K562 (cell line): ENCODE data around the gene ASB10. TPM values are rescaled to one million over a fixed set of nuclear protein-coding genes. Genes with fewer than 3 reads are reported as not detected.
A peak's percentile ranks its signal among the peaks of the same experiment; 100 is the strongest.

Source experiments
- HMGN3 ChIP-seq: IDR thresholded peaks from 2 replicates; pipeline ENCODE4 v1.6.1; 2011; ENCODE audit warnings: borderline replicate concordance, low read depth, mild to moderate bottlenecking, mixed read lengths, low read length; ENCODE audit not compliant: insufficient read length; ENCODE audit errors: extremely low read depth
- KDM2B ChIP-seq: fragments of 250-450 bp; sonication (Bioruptor Pico); IDR thresholded peaks from 2 replicates; pipeline ENCODE4 v1.8.0; 2021; ENCODE audit warnings: mild to moderate bottlenecking, moderate library complexity
- MXD1 ChIP-seq: fragments of 250-450 bp; sonication (Bioruptor Pico); IDR thresholded peaks from 2 replicates; pipeline ENCODE4 v1.8.0; 2021; ENCODE audit warnings: borderline replicate concordance, mild to moderate bottlenecking, moderate library complexity; ENCODE audit not compliant: poor library complexity, severe bottlenecking
- OTX1 ChIP-seq: fragments of 450-650 bp; formaldehyde crosslinking; IDR thresholded peaks from 2 replicates; pipeline ENCODE4 v1.4.0; 2022; ENCODE audit warnings: mild to moderate bottlenecking
- TCF3 ChIP-seq: sonication (generic); formaldehyde crosslinking; IDR thresholded peaks from 2 replicates; pipeline ENCODE4 v1.4.0; 2020; ENCODE audit warnings: mild to moderate bottlenecking, missing genetic modification reagents
- ZHX1 ChIP-seq: fragments of 150-350 bp; conservative IDR thresholded peaks from 2 replicates; pipeline ENCODE4 v1.6.1; 2014; ENCODE audit warnings: low read length
- polyA plus RNA-seq, 8 experiments: library from polyadenylated mRNA; depleted of rRNA in 4 of 8; stranded (reverse) in 5 of 8; unstranded in 3 of 8; fragments of >200 nt; fragmentation: Nextera tagmentation in 2 of 8; fragmentation: Illumina TruSeq in 1 of 8; extraction: Ambion mirVana in 2 of 8; extraction: Trizol in 1 of 8; gene quantifications; 2 replicates each; pipeline versions ENCODE4 v1.2.1 to v1.2.3, GENCODE V29; 2011 to 2014; ENCODE audit warnings: inconsistent platforms in 1 of 8, missing spikeins in 1 of 8
- total RNA-seq, 7 experiments: library from RNA; depleted of rRNA in 6 of 7; stranded (reverse); fragments of >200 nt in 6 of 7; fragmentation: Illumina TruSeq in 2 of 7; extraction: Trizol in 2 of 7; gene quantifications; 2 replicates each; pipeline versions ENCODE4 v1.2.1 to v1.2.3, GENCODE V29; 2011 to 2021; ENCODE audit warnings: low replicate concordance in 1 of 7
- TF ChIP-seq, protein P1 (sequence below), 2 experiments: fragments of 450-650 bp; formaldehyde crosslinking in 1 of 2; IDR thresholded peaks; 2 replicates each; pipeline versions ENCODE4 v1.4.0 to v1.6.1; 2014 to 2020; ENCODE audit warnings: mild to moderate bottlenecking in 2 of 2, borderline replicate concordance in 1 of 2, low read depth in 1 of 2
- TF ChIP-seq, protein P2 (sequence below), 2 experiments: fragments of 450-650 bp in 1 of 2; sonication (generic) in 1 of 2; formaldehyde crosslinking; conservative IDR thresholded peaks; 2 replicates each; pipeline versions ENCODE4 v1.4.0 to v1.8.1; 2020 to 2022; ENCODE audit warnings: mild to moderate bottlenecking in 1 of 2, missing genetic modification reagents in 1 of 2
- TF ChIP-seq, protein P3 (sequence below), 3 experiments: IDR thresholded peaks in 2 of 3; conservative IDR thresholded peaks in 1 of 3; 2 replicates each; pipeline ENCODE4 v1.5.1; 2011 to 2012; ENCODE audit warnings: low read length in 3 of 3, mild to moderate bottlenecking in 3 of 3, control low read depth in 2 of 3, improper control_type of control experiment in 1 of 3, inconsistent platforms in 1 of 3, low read depth in 1 of 3, mixed read lengths in 1 of 3, moderate library complexity in 1 of 3; ENCODE audit not compliant: insufficient read depth in 2 of 3

ASB10 gene
- total and polyA plus RNA-seq, 9 of the 15 experiments (the other 6 are each of a cell fraction or from before 2014, with no cell fraction given), result not detected

DNA sequence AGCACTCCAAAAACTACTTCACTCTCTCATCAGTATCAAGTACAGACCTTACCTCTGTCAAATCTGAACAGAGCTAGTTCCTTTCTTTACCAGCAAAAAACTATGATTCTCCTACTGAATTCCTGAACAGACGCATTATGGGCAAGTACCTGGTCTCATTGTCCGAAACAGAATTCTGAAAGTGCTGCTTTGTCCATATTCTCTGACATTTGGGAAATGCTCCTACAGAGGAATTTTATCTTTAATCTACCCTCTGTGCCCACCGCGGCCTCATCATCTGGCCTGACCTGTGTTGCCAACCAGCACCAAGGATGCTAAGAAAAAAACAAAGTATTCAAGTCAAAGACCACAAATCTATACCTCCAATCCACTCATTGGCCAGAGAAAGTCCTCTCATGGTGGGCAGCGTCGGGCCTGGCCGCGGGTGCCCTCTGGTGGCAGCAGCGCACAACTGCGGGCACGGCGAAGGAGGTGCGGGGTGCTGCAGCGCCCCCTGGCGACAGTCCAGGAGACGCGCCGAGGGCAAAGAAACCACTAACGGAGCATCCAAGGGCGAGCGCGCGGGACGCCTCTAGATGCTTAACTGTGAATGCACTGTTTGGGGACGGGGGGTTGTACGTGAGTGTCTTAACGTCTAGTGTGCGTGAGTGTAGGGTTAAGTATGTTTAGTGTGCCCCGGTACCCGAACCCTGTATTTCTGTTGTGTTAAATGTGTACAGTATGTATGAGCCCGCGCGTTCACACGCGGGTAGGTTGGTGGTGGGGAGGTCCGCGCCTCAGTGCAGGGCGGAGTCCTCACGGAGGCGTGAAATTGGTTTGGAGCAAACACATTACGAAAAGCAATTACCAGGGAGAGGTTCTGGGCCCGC is 14.5 kb downstream of the ASB10 start (continued):
- TF ChIP-seq, protein P1, sequence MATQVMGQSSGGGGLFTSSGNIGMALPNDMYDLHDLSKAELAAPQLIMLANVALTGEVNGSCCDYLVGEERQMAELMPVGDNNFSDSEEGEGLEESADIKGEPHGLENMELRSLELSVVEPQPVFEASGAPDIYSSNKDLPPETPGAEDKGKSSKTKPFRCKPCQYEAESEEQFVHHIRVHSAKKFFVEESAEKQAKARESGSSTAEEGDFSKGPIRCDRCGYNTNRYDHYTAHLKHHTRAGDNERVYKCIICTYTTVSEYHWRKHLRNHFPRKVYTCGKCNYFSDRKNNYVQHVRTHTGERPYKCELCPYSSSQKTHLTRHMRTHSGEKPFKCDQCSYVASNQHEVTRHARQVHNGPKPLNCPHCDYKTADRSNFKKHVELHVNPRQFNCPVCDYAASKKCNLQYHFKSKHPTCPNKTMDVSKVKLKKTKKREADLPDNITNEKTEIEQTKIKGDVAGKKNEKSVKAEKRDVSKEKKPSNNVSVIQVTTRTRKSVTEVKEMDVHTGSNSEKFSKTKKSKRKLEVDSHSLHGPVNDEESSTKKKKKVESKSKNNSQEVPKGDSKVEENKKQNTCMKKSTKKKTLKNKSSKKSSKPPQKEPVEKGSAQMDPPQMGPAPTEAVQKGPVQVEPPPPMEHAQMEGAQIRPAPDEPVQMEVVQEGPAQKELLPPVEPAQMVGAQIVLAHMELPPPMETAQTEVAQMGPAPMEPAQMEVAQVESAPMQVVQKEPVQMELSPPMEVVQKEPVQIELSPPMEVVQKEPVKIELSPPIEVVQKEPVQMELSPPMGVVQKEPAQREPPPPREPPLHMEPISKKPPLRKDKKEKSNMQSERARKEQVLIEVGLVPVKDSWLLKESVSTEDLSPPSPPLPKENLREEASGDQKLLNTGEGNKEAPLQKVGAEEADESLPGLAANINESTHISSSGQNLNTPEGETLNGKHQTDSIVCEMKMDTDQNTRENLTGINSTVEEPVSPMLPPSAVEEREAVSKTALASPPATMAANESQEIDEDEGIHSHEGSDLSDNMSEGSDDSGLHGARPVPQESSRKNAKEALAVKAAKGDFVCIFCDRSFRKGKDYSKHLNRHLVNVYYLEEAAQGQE (IDR thresholded peaks at IDR 0.05; ENCODE audit: borderline replicate concordance), result peak; percentile 97
- TF ChIP-seq, protein P1 (CRISPR knock-in tag; IDR thresholded peaks at IDR 0.05; ENCODE audit: low read depth), result 0 out of 2 replicates have a peak, but pooled peaks have one; percentile 38
- peak; percentile 21; the same call in 1 of the 2 replicates for TF ChIP-seq TCF3
- TF ChIP-seq ZHX1, result peak; percentile 79; the same call in 1 of the 2 replicates
- no peak for TF ChIP-seq OTX1 (CRISPR knock-in tag)
- TF ChIP-seq, protein P2, sequence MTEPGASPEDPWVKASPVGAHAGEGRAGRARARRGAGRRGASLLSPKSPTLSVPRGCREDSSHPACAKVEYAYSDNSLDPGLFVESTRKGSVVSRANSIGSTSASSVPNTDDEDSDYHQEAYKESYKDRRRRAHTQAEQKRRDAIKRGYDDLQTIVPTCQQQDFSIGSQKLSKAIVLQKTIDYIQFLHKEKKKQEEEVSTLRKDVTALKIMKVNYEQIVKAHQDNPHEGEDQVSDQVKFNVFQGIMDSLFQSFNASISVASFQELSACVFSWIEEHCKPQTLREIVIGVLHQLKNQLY (CRISPR knock-in tag; conservative IDR thresholded peaks at IDR 0.05), result peak in 1 of 2 experiments; percentile 62; a peak in 1 of 4 replicates
- 0 out of 2 replicates have a peak, but pooled peaks have one; percentile 69 for TF ChIP-seq KDM2B (CRISPR knock-in tag)
- no peak for TF ChIP-seq MXD1
- TF ChIP-seq HMGN3, result peak; percentile 92
- TF ChIP-seq, protein P3, sequence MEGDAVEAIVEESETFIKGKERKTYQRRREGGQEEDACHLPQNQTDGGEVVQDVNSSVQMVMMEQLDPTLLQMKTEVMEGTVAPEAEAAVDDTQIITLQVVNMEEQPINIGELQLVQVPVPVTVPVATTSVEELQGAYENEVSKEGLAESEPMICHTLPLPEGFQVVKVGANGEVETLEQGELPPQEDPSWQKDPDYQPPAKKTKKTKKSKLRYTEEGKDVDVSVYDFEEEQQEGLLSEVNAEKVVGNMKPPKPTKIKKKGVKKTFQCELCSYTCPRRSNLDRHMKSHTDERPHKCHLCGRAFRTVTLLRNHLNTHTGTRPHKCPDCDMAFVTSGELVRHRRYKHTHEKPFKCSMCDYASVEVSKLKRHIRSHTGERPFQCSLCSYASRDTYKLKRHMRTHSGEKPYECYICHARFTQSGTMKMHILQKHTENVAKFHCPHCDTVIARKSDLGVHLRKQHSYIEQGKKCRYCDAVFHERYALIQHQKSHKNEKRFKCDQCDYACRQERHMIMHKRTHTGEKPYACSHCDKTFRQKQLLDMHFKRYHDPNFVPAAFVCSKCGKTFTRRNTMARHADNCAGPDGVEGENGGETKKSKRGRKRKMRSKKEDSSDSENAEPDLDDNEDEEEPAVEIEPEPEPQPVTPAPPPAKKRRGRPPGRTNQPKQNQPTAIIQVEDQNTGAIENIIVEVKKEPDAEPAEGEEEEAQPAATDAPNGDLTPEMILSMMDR (IDR thresholded peaks at IDR 0.05 in 2 of 3, conservative IDR thresholded peaks at IDR 0.05 in 1 of 3; ENCODE audit: insufficient read depth in 2 of 3, low read depth in 1 of 3, low read length in 3 of 3), result peak; percentile 100
